GM19240 (cell line): ENCODE measurements around the gene OR2B2.

Experiments
- DNase-seq: peaks from one replicate; pipeline ENCODE4 v3.0.0; 2011; ENCODE audit warnings: low spot score; ENCODE audit not compliant: insufficient read length

OR2B2 gene

DNA sequence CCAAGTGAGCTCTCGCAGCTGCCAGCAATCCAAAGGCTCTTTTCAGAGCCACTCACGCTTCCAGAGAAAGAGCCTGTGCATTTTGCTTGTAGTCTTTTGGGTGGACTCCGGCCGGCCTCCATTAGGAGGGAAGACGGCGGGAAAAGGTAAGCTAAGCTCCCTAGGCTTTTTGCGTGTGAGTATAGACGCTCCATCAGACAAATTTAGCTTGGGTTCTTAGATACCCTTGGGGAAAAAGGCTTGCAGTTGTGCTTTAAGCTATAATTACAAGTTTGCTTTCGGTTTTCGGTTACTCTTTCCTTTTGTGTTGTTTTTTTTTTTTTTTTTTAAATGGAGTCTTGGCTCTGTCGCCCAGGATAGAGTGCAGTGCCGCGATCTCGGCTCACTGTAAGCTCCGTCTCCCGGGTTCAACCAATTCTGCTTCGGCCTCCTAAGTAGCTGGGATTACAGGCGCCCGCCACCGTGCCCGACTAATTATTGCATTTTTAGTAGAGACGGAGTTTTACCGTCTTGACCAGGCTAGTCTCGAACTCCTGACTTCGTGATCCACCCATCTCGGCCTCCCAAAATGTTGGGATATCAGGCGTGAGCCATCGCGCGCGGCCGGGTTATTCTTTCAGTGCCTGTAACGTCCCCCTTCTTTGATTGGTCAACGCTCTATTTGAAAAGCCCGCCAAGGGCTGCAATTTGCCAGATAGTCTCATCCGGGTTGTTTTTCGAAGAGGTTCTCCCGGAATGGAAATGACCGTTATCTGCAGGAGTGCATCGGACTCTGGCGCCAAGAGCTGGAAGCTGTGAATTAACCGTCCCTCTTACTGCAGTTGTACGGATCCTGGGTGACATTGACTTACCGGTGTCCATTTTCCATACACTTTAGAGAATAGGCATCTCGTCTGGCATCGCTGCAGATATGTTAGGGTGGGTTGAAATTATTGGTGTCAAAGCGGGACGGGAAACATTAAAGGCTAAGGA, 18.1 kb downstream of the OR2B2 start:
- no peak for DNase-seq

DNA sequence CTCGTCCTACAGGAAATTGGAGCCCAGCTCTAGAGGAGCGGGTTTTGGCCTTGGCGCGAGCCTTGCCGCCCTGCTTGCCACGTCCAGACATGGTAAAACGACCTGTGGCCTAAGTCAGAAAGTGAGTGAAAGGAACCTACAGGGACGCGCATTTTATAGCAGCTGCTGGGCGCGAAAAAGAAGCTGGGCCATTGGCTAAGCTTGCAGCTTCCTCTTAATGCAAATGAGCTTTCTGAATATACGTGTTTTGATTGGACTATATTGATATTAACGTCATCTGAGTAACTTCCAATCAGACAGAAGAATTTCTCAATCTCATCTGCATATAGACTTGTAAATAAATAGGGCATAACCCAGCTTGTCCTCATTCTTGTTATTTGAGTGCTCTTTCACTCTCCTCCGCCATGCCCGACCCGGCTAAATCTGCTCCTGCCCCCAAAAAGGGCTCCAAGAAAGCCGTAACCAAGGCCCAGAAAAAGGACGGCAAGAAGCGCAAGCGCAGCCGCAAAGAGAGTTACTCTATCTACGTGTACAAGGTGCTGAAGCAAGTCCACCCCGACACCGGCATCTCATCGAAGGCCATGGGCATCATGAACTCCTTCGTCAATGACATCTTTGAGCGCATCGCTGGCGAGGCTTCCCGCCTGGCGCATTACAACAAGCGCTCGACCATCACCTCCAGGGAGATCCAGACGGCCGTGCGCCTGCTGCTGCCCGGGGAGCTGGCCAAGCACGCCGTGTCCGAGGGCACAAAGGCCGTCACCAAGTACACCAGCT, 18.9 kb downstream of the OR2B2 start:
- DNase-seq, result no peak

DNA sequence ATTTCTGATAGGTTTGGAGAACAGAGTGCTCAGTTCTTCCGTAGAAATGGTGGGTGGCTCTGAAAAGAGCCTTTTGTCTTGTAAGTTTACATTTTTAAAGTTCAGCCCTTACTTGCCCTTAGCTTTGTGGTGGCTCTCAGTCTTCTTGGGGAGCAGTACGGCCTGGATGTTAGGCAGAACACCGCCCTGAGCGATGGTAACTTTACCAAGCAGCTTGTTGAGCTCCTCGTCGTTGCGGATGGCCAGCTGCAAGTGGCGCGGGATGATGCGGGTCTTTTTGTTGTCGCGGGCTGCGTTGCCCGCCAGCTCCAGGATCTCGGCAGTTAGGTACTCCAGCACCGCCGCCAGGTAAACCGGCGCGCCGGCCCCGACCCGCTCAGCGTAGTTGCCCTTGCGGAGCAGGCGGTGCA, 19.5 kb downstream of the OR2B2 start:
- DNase-seq, result no peak

DNA sequence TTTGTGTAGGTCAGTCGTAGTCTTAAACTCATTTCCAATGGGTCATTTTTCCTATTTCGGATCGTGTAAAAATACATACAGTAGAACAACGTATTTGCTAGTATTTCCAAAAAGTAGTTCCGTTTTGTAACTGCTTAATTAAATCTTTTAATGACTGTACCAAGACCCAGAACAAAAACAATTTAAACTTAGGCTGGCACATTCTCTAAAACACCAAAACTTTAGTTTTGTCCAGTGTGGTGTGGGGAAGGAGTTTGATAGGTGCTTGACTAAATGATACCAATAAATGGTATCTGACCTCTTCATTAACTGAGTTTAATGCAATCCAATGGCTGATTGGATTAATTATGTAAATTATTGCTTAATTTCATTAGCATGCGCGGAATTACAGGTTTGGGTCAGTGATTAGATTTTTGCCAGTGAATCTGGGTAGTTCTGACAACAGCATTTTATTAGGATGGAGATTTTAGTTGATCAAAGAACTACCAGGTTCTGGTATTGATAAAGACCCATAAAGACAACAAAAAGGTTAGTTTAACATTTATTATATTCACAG, 20.8 kb downstream of the OR2B2 start:
- DNase-seq, result no peak

DNA sequence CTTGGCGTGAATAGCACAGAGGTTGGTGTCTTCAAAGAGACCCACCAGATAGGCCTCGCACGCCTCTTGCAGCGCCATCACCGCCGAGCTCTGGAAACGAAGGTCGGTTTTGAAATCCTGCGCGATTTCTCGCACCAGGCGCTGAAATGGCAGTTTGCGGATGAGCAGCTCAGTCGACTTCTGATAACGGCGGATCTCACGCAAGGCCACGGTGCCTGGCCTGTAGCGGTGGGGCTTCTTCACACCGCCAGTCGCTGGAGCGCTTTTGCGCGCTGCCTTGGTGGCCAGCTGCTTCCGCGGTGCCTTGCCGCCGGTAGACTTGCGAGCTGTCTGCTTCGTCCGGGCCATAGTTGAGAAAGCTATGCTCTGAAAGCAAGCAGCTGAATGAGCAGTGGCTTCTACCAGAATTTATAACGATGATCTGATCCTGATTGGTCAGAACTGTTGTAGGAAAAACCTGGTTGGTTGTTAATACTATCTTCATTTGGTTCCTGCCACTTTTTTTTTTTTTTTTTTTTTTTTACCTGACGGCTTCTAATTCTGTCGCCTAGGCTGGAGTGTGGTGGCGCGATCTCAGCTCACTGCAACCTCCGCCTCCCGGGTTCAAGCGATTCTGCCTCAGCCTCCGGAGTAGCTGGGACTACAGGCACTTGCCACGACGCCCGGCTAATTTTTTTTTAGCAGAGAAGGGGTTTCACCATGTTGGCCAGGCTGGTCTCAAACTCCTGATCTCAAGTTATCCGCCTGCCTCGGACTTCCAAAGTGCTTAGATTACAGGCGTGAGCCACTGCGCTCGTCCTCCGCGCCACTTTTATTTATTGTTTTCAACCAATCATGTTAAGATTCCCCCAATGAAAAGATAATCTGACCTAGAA, 21.5 kb downstream of the OR2B2 start:
- DNase-seq, result no peak

DNA sequence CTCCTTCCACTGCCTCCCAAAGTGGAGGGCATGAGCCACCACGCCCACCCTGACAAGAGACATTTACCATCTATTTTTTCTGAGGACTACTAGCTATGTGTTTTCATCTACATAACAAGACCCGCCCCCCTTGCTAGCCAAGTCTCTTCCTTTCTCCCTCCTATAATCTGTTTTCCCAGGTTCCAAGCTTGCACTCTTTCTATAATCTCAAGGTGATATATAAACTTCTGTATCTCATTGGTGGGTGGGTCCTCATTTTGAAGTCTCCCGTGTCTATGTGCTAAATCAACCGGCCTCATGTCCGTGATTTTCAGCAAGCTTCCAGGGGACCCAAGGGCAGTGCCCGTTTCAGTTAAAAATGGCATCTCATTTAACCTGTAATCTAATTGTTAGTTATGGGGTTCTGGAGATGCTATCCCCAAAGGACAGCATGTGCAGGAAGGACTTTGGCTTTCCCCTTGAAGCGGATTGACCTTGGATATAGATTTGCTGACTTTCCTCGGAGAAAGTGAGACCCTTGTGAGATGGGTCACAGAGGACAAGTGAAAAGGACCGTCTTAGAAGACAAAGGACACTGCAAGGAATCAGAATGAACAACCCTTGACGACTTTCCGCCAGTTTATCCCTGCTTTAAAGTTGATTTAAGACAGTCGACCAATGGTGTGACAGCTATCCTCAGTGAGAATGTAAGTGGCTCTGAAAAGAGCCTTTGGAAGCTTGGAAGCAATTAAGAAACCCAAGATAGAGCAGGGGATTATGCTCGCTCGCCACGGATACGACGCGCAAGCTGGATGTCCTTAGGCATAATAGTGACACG, 22.4 kb downstream of the OR2B2 start:
- DNase-seq, result no peak

DNA sequence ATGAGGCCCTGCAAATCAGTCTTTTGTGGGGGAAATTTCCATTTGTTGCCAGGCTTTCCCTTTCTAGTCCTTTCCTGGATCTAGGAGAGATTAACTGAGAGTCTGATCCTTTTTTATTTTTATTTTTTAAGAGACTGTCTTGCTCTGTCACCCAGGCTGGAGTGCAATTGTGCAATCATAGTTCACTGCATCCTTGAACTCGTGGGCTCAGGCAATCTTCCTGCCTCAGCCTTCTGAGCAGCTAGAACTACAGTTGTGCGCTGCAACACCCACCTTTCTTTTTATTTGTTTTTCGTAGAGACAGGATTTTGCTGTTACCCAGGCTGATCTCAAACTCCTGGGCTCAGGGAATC, 22.9 kb downstream of the OR2B2 start:
- no peak for DNase-seq

DNA sequence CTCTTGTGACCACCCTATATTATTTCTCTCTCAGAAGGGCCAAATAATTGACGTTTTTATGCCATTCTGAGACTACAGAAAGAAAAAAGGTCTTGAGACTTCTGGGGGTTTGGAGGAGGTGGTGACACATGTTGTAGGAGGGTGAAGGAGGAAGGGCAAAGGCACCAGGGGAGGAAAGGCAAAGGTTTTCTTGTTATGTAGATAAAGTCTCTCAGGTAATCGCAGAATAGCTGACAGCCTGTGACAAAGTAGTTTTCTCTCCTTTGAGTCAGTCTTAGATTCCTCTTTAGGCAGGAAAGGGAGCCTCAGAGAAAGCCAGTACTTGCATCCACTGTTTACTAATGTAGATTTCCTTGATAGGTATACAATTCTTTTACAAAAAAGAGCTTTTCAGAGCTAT, 23.6 kb downstream of the OR2B2 start:
- no peak for DNase-seq

DNA sequence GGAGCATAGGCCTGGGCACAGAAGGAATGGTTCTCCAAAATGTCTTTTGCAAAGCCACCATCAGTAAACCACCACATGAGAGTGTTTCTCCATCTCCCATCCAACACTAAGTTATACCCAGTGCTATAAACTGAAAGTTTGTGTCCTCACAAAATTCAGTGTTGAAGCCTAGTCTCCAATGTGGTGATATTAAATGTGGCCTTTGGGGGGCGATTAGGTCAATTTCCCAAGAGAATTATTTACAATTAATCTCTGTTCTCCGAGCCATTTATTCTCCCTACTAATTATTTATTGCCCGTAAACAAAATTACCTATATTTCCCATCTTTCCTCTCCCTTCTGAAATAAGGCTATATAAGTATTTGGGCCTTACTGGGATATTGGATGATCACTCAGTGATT, 26.1 kb downstream of the OR2B2 start:
- no peak for DNase-seq

DNA sequence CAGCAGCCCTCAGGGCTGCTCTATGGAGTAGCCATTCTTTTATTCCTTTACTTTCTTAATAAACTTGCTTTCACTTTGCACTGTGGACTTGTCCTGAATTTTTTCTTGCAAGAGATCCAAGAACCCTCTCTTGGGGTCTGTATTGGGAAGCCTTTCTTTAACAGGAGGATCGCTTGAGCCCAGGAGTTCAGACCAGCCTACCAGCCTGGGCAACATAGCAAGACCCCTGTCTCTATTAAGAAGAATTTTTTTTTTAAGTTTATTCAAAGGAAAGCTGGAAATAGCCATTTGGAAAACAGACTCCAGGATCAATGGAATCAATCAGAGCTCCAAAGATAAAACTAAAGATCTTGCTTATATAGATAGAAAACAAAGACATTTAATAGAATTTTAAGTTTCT, 29.1 kb downstream of the OR2B2 start:
- no peak for DNase-seq

DNA sequence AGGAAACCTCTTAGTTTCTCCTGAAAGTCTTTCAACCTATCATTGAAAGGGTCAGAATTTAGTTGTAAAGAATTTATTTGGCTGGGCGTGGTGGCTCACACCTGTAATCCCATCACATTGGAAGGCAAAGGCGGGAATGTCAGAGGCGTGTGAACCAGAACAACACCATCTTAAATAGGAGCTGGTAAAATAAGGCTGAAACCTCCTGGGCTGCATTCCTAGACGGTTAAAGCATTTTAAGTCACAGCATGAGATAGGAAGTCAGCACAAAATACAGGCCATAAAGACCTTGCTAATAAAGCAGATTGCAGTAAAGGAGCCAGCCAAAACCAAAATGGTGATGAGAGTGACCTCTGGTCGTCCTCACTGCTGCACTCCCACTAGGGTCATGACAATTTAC, 29.6 kb downstream of the OR2B2 start:
- no peak for DNase-seq

DNA sequence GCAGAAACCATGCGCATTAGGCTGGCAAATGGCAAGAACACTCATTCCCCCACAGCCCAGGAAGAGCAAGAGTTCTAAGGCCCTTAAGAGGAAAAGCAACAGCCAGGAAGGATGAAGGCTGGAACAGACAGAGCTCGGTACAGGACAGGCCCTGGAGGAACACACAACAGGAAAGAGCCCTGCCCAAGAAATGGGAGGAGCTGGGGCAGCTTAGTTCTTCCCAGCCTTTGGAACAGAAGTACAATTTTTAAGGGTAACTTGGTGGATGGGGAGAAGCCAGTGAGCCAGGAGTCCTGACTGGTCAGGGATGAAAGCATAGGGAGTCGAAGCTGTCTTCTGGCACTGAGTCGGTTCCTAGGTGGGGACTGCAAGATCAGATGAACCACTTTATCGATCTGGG, 32.4 kb downstream of the OR2B2 start:
- no peak for DNase-seq

DNA sequence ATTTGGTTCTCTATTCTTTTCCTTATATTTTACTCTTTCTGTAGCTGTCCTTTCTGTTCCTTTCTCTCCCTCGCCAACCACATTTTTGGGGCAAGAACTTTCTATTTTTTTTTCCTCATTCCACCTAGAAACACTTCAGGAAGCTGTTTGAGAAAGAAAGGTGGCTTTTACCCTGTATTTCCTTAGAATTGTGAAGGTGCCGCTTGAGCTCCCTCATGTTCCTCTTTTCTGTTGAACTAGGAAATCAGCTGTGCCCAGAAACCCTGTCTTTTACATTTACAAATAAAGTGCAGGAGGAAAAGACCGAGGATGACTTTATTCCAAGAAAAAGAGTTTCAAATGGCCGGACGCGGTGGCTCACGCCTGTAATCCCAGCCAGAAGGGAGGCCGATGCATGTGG, 38.2 kb downstream of the OR2B2 start:
- DNase-seq, result no peak

DNA sequence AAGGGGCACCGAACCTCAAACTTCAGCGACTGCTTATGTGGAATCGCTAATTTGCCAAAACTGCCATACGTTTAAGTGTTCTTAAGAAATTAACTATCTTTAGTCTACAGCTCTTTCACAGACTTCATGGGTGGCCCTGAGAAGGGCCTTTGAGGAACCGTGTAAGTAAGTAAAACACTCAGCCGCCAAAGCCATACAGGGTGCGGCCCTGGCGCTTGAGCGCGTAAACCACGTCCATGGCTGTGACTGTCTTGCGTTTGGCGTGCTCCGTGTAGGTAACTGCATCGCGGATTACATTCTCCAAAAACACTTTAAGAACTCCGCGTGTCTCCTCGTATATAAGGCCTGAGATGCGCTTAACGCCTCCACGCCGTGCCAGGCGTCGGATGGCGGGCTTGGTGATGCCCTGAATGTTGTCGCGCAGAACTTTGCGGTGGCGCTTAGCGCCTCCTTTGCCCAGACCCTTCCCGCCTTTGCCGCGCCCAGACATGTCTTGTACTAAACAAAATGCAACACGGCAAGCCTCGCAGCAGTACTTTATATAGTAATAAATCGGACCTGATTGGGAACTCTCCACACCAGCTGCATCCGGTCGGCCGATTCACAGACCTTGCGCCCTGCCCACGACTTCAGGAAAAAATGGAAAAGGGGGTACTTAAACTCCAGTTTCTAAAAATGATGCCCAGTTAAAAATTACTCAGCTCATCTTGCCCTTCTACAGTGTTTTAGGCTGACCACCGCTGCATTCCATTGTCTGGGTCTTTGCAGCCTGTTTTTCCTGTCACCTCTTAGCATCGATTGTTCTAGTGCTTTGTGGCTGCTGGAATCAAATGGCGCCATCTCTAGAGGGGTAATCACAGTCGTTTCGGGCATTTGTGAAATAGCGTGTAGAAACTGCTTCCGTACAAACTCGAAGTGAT, 38.9 kb downstream of the OR2B2 start:
- DNase-seq, result no peak

DNA sequence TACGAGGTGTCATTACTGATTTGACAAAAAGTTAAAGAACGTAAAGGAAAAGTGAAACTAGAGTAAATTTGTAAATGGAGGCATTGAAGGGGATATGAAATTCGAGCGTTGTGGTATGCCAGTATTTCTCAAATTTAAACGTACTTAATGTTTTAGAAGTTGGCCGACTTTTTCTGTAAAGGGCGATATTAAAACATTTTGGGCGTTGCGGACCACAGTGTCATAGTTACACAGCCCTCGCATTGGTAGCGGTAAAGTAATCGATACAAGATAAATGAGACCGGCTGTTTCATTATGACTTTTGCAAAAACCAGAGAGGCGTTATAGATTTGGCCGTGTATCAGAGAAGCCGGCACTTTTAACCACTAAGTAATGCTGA, 39.6 kb downstream of the OR2B2 start:
- DNase-seq, result no peak

DNA sequence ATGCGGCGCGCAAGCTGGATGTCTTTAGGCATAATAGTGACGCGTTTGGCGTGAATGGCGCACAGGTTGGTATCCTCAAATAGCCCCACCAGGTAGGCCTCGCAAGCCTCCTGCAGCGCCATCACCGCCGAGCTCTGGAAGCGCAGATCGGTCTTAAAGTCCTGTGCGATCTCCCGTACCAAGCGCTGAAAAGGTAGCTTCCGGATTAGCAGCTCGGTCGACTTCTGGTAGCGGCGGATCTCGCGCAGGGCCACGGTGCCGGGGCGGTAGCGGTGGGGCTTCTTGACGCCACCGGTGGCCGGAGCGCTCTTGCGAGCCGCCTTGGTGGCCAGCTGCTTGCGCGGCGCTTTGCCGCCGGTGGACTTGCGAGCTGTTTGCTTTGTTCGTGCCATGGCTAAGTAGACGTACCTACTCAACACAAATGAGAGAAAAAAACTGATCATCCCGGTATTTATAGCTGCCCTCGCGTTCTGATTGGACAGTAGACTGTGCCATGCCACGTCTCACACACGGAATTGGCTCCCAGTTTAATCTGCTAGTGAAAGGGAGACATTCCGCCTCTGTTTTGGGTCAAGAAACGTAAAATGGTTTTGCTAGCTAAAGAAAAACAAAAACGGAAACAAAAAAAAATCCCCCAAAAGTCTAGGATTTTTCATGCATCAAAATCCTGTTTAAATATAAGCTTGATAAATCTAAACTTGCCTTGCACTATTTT, 40.1 kb downstream of the OR2B2 start:
- no peak for DNase-seq

DNA sequence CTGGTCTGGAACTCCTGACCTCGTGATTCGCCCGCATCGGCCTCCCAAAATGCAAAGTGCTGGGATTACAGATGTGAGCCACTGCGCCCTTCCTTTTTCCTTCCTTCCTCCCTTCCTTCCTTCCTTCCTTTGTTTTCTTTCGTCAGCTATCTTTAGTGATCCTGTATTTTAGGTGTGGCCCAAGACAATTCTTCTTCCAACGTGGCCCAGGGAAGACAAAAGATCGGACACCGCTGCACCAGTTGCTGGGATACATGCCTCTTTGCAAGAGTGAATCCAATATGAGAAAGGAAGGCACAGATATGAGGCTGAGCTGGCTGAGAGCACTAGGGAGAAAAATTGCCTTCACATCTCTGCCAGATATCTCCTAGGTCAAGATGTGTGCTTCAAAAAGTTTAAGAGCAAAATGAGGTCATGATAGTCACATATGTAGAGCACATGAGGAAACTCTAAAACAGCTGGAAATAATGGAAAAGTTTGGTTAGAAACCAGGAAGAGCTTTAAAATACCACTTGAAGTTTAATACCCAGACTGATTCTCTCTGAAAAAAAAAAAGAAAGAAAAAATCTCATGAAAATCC, 41.8 kb downstream of the OR2B2 start:
- no peak for DNase-seq

DNA sequence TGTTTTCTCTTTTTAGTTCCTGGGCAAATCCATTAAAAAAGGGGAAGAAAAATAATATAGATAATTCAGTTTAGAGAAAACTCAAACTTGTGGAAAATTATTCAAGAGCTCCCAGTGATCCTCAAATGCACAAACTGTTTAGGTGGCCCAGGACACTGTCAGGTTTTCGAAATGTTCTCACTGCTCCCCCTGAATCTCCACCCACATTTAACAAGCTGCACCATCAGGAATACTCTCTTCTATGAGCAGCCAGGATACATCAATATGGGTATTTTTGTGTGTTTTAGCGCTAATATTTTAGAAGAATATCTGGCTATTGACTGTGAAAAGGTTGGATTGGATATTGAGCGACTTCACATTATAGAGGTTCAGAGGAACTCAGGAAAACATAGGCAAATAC, 43.9 kb downstream of the OR2B2 start:
- no peak for DNase-seq

DNA sequence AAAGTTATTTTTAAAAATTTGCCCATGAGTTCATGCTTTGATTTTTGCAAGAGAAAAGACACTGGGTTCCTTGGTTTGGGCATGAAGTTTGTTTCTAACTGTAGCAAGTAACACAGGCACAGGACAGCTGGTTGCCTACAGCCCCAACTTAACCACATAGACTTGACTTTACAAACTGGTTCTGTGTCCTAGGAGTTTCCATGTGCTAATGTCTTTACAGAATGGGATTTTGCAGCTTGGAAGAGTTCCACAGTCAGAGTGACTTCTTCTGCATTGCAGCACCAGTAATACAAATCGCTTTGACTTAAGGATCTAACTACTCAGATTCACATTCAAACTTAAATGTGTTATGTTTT, 44.3 kb downstream of the OR2B2 start:
- DNase-seq, result no peak
